ENCODE data around the gene LUZP2.
"Not testable (repeated sequence)": the region's sequence is repeated elsewhere in the genome, so short reads cannot be mapped to it uniquely, and the experiment has no call there.

Gene LUZP2

GRCh38 chr11:24837112-24837511, 340.3 kb downstream of the LUZP2 start:
- no peak for DNase-seq

- DNase-seq, result no peak
These were observed 345.5 kb downstream of the LUZP2 start for GRCh38 chr11:24842308-24842707.

- DNase-seq, result no peak
These were observed 347.6 kb downstream of the LUZP2 start for GRCh38 chr11:24844406-24844805.

GRCh38 chr11:24848857-24849256, 352.0 kb downstream of the LUZP2 start:
- DNase-seq, result no peak

- no peak for DNase-seq
These were observed 359.1 kb downstream of the LUZP2 start for GRCh38 chr11:24855951-24856350.

- no peak for DNase-seq
These were observed 363.0 kb downstream of the LUZP2 start for GRCh38 chr11:24859801-24860300.

GRCh38 chr11:24861440-24861839, 364.6 kb downstream of the LUZP2 start:
- no peak for DNase-seq

GRCh38 chr11:24866743-24867142, 369.9 kb downstream of the LUZP2 start:
- no peak for DNase-seq

- DNase-seq, result no peak
These were observed 373.2 kb downstream of the LUZP2 start for GRCh38 chr11:24870048-24870447.

GRCh38 chr11:24872186-24872585, 375.3 kb downstream of the LUZP2 start:
- DNase-seq, result no peak

GRCh38 chr11:24872651-24873311, 375.9 kb downstream of the LUZP2 start:
- DNase-seq, result no peak

GRCh38 chr11:24880962-24881361, 384.1 kb downstream of the LUZP2 start:
- DNase-seq, result no peak

GRCh38 chr11:24885580-24886173, 388.8 kb downstream of the LUZP2 start:
- DNase-seq, result no peak

GRCh38 chr11:24886880-24887619, 390.2 kb downstream of the LUZP2 start:
- no peak for DNase-seq

- DNase-seq, result no peak
These were observed 393.6 kb downstream of the LUZP2 start for GRCh38 chr11:24890426-24890825.

- not testable (repeated sequence) for DNase-seq
These were observed 395.1 kb downstream of the LUZP2 start for GRCh38 chr11:24891845-24892492.

- DNase-seq, result no peak
These were observed 399.4 kb downstream of the LUZP2 start for GRCh38 chr11:24896118-24896835.

- DNase-seq, result no peak
These were observed 403.7 kb downstream of the LUZP2 start for GRCh38 chr11:24900514-24900913.

GRCh38 chr11:24900960-24901549, 404.2 kb downstream of the LUZP2 start:
- no peak for DNase-seq

GRCh38 chr11:24903555-24903954, 406.7 kb downstream of the LUZP2 start:
- DNase-seq, result no peak

GRCh38 chr11:24925091-24925490, 428.2 kb downstream of the LUZP2 start:
- DNase-seq, result no peak

All from activated CD4-positive, alpha-beta T cell treated with anti-CD3 and anti-CD28 coated beads for 48 hours (primary cell).